Skeletal muscle tissue (tissue), 4 donors: ENCODE data around the gene KCNN3. TPM values are rescaled to one million over a fixed set of nuclear protein-coding genes. Genes with fewer than 3 reads are reported as not detected.

Experiments used
- H3K27ac ChIP-seq: one replicate; pipeline ENCODE4 v1.7.0; 2013; ENCODE audit warnings: mild to moderate bottlenecking, low read depth, low read length, inconsistent platforms
- H3K27me3 ChIP-seq, 3 donors: one replicate each; pipeline ENCODE4 v1.7.0; 2013; ENCODE audit warnings: low read length in 3 of 3; ENCODE audit not compliant: control insufficient read depth in 3 of 3, insufficient read depth in 3 of 3
- H3K36me3 ChIP-seq, 3 donors: one replicate each; pipeline ENCODE4 v1.7.0; 2013; ENCODE audit warnings: low read length in 3 of 3; ENCODE audit not compliant: control insufficient read depth in 3 of 3, insufficient read depth in 3 of 3
- H3K4me1 ChIP-seq, 3 donors: one replicate each; pipeline ENCODE4 v1.7.0; 2013; ENCODE audit warnings: low read length in 3 of 3, mild to moderate bottlenecking in 3 of 3; ENCODE audit not compliant: control insufficient read depth in 3 of 3, insufficient read depth in 3 of 3
- H3K4me3 ChIP-seq, 3 donors: one replicate each; pipeline ENCODE4 v1.7.0; 2013; ENCODE audit warnings: low read length in 3 of 3
- H3K9ac ChIP-seq, 3 donors: one replicate each; pipeline ENCODE4 v1.7.0; 2013; ENCODE audit warnings: low read length in 3 of 3, mild to moderate bottlenecking in 3 of 3, moderate library complexity in 2 of 3, low read depth in 1 of 3
- H3K9me3 ChIP-seq, 3 donors: one replicate each; pipeline ENCODE4 v1.7.0; 2013; ENCODE audit warnings: low read length in 3 of 3; ENCODE audit not compliant: control insufficient read depth in 3 of 3
- total RNA-seq: library from RNA; depleted of rRNA; stranded (reverse); fragments of >200 nt; gene quantifications from one replicate; pipeline ENCODE4 v1.2.3, GENCODE V29; 2014
- donor health status: Osteomylitis.

The KCNN3 gene
- total RNA-seq, 1 donor from 2014 or later, result 3.7 TPM

- Histone ChIP-seq H3K27me3 (peaks cover 0 to 4% (median 0%) of the 10 kb centered on the region in 3 donors), H3K4me3 (no peak overlapping the region), H3K9ac (no peak overlapping the region), H3K9me3 (no peaks in the 10 kb centered on the region), H3K27ac (no peak overlapping the region), H3K36me3 (no peaks in the 10 kb centered on the region), H3K4me1 (peaks cover 0 to 2% (median 0%) of the 10 kb centered on the region in 3 donors)
These were observed 111.7 kb downstream of the KCNN3 start for GRCh38 chr1:154758346-154758745.

- H3K9ac ChIP-seq, result no peak overlapping the region
- no peaks in the 10 kb centered on the region for H3K9me3 ChIP-seq
- no peaks in the 10 kb centered on the region for H3K36me3 ChIP-seq
- peaks cover 0 to 2% (median 0%) of the 10 kb centered on the region in 3 donors for H3K4me1 ChIP-seq
- no peak overlapping the region for H3K27ac ChIP-seq
- H3K4me3 ChIP-seq, result no peak overlapping the region
- H3K27me3 ChIP-seq, result peaks cover 0 to 4% (median 0%) of the 10 kb centered on the region in 3 donors
These were observed 113.1 kb downstream of the KCNN3 start for GRCh38 chr1:154756793-154757548.

GRCh38 chr1:154755858-154756730, 114.0 kb downstream of the KCNN3 start:
- Histone ChIP-seq H3K9ac (no peak overlapping the region), H3K4me3 (no peak overlapping the region), H3K9me3 (no peaks in the 10 kb centered on the region), H3K4me1 (peaks cover 0 to 7% (median 7%) of the 10 kb centered on the region in 3 donors), H3K36me3 (no peaks in the 10 kb centered on the region), H3K27me3 (peaks cover 0 to 4% (median 0%) of the 10 kb centered on the region in 3 donors), H3K27ac (no peak overlapping the region)

GRCh38 chr1:154753426-154753825, 116.7 kb downstream of the KCNN3 start:
- Histone ChIP-seq H3K9me3 (no peaks in the 10 kb centered on the region), H3K4me1 (peaks cover 2 to 16% (median 11%) of the 10 kb centered on the region in 3 donors), H3K4me3 (no peak overlapping the region), H3K27me3 (no peaks in the 10 kb centered on the region), H3K27ac (no peak overlapping the region), H3K9ac (no peak overlapping the region), H3K36me3 (no peaks in the 10 kb centered on the region)

- no peaks in the 10 kb centered on the region for H3K27me3 ChIP-seq
- H3K4me1 ChIP-seq, result peaks cover 2 to 17% (median 11%) of the 10 kb centered on the region in 3 donors
- H3K4me3 ChIP-seq, result no peak overlapping the region
- H3K36me3 ChIP-seq, result no peaks in the 10 kb centered on the region
- no peak overlapping the region for H3K9ac ChIP-seq
- no peak overlapping the region for H3K27ac ChIP-seq
- H3K9me3 ChIP-seq, result no peaks in the 10 kb centered on the region
These were observed 117.6 kb downstream of the KCNN3 start for GRCh38 chr1:154752273-154753030.

- Histone ChIP-seq H3K27me3 (no peaks in the 10 kb centered on the region), H3K27ac (peak overlapping the region; percentile 36), H3K9me3 (no peaks in the 10 kb centered on the region), H3K4me1 (peaks cover 6 to 23% (median 14%) of the 10 kb centered on the region in 3 donors), H3K9ac (peak overlapping the region in 1 of 3 donors; percentile 2), H3K36me3 (no peaks in the 10 kb centered on the region), H3K4me3 (no peak overlapping the region)
These were observed 118.4 kb downstream of the KCNN3 start for GRCh38 chr1:154751690-154752089.

GRCh38 chr1:154750681-154751665, 119.1 kb downstream of the KCNN3 start:
- no peaks in the 10 kb centered on the region for H3K9me3 ChIP-seq
- peaks cover 0 to under 1% (median 0%) of the 10 kb centered on the region in 3 donors for H3K36me3 ChIP-seq
- H3K9ac ChIP-seq, result peak overlapping the region in 1 of 3 donors; percentile 2
- H3K4me3 ChIP-seq, result no peak overlapping the region
- peaks cover 9 to 25% (median 16%) of the 10 kb centered on the region in 3 donors for H3K4me1 ChIP-seq
- H3K27ac ChIP-seq, result peak overlapping the region; percentile 36
- H3K27me3 ChIP-seq, result no peaks in the 10 kb centered on the region

GRCh38 chr1:154749078-154749760, 120.9 kb downstream of the KCNN3 start:
- Histone ChIP-seq H3K27me3 (no peaks in the 10 kb centered on the region), H3K9me3 (no peaks in the 10 kb centered on the region), H3K4me3 (no peak overlapping the region), H3K36me3 (peaks cover 0 to 2% (median 0%) of the 10 kb centered on the region in 3 donors), H3K4me1 (peaks cover 18 to 40% (median 21%) of the 10 kb centered on the region in 3 donors), H3K9ac (no peak overlapping the region), H3K27ac (no peak overlapping the region)
